ENCODE measurements around the gene SUGCT.

- TF ChIP-seq ZNF423 (CRISPR knock-in tag; IDR thresholded peaks at IDR 0.05): no peak
- TF ChIP-seq TP53 (CRISPR knock-in tag; IDR thresholded peaks at IDR 0.05): no peak
- TF ChIP-seq, protein P1, sequence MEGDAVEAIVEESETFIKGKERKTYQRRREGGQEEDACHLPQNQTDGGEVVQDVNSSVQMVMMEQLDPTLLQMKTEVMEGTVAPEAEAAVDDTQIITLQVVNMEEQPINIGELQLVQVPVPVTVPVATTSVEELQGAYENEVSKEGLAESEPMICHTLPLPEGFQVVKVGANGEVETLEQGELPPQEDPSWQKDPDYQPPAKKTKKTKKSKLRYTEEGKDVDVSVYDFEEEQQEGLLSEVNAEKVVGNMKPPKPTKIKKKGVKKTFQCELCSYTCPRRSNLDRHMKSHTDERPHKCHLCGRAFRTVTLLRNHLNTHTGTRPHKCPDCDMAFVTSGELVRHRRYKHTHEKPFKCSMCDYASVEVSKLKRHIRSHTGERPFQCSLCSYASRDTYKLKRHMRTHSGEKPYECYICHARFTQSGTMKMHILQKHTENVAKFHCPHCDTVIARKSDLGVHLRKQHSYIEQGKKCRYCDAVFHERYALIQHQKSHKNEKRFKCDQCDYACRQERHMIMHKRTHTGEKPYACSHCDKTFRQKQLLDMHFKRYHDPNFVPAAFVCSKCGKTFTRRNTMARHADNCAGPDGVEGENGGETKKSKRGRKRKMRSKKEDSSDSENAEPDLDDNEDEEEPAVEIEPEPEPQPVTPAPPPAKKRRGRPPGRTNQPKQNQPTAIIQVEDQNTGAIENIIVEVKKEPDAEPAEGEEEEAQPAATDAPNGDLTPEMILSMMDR (IDR thresholded peaks at IDR 0.05): no peak
Observed at GRCh38 chr7:40847921-40848320, 713.1 kb downstream of the SUGCT start.
